ENCODE measurements around the gene ALDH3B2.

ALDH3B2 gene

GRCh38 chr11:67700548-67701262 lies 26.3 kb upstream of the ALDH3B2 start:
- H3K36me3 ChIP-seq (ENCODE audit: control insufficient read depth in 2 of 2, insufficient read depth in 2 of 2, low read length in 2 of 2): no peaks in the 10 kb centered on the region
- H3K27ac ChIP-seq (ENCODE audit: low read length): no peak overlapping the region
- peaks cover 0 to 2% of the 10 kb centered on the region in 2 donors for H3K27me3 ChIP-seq (ENCODE audit: control insufficient read depth in 1 of 2, insufficient read depth in 2 of 2, low read length in 2 of 2)
- no peak overlapping the region for H3K9ac ChIP-seq (ENCODE audit: low read length in 2 of 2)
- no peak overlapping the region for H3K4me3 ChIP-seq (ENCODE audit: low read length in 2 of 2)
- H3K4me1 ChIP-seq (ENCODE audit: control insufficient read depth, insufficient read depth, low read length): no peaks in the 10 kb centered on the region
- H3K9me3 ChIP-seq (ENCODE audit: control insufficient read depth in 2 of 2, low read length in 2 of 2): no peaks in the 10 kb centered on the region

GRCh38 chr11:67700141-67700540 lies 25.7 kb upstream of the ALDH3B2 start:
- no peaks in the 10 kb centered on the region for H3K4me1 ChIP-seq (ENCODE audit: control insufficient read depth, insufficient read depth, low read length)
- no peak overlapping the region for H3K4me3 ChIP-seq (ENCODE audit: low read length in 2 of 2)
- H3K9me3 ChIP-seq (ENCODE audit: control insufficient read depth in 2 of 2, low read length in 2 of 2): no peaks in the 10 kb centered on the region
- H3K27ac ChIP-seq (ENCODE audit: low read length): no peak overlapping the region
- no peaks in the 10 kb centered on the region for H3K36me3 ChIP-seq (ENCODE audit: control insufficient read depth in 2 of 2, insufficient read depth in 2 of 2, low read length in 2 of 2)
- peaks cover 0 to 2% of the 10 kb centered on the region in 2 donors for H3K27me3 ChIP-seq (ENCODE audit: control insufficient read depth in 1 of 2, insufficient read depth in 2 of 2, low read length in 2 of 2)
- no peak overlapping the region for H3K9ac ChIP-seq (ENCODE audit: low read length in 2 of 2)

GRCh38 chr11:67699521-67699920 lies 25.1 kb upstream of the ALDH3B2 start:
- H3K4me3 ChIP-seq (ENCODE audit: low read length in 2 of 2): no peak overlapping the region
- no peaks in the 10 kb centered on the region for H3K9me3 ChIP-seq (ENCODE audit: control insufficient read depth in 2 of 2, low read length in 2 of 2)
- no peaks in the 10 kb centered on the region for H3K4me1 ChIP-seq (ENCODE audit: control insufficient read depth, insufficient read depth, low read length)
- no peak overlapping the region for H3K9ac ChIP-seq (ENCODE audit: low read length in 2 of 2)
- H3K27ac ChIP-seq (ENCODE audit: low read length): no peak overlapping the region
- no peaks in the 10 kb centered on the region for H3K36me3 ChIP-seq (ENCODE audit: control insufficient read depth in 2 of 2, insufficient read depth in 2 of 2, low read length in 2 of 2)
- peaks cover 0 to 2% of the 10 kb centered on the region in 2 donors for H3K27me3 ChIP-seq (ENCODE audit: control insufficient read depth in 1 of 2, insufficient read depth in 2 of 2, low read length in 2 of 2)

GRCh38 chr11:67698247-67698646 lies 23.8 kb upstream of the ALDH3B2 start:
- Histone ChIP-seq H3K4me3 (ENCODE audit: low read length in 2 of 2) (no peak overlapping the region), H3K36me3 (ENCODE audit: control insufficient read depth in 2 of 2, insufficient read depth in 2 of 2, low read length in 2 of 2) (no peaks in the 10 kb centered on the region), H3K27ac (ENCODE audit: low read length) (no peak overlapping the region), H3K27me3 (ENCODE audit: control insufficient read depth in 1 of 2, insufficient read depth in 2 of 2, low read length in 2 of 2) (peaks cover 0 to 2% of the 10 kb centered on the region in 2 donors), H3K9me3 (ENCODE audit: control insufficient read depth in 2 of 2, low read length in 2 of 2) (no peaks in the 10 kb centered on the region), H3K9ac (ENCODE audit: low read length in 2 of 2) (no peak overlapping the region), H3K4me1 (ENCODE audit: control insufficient read depth, insufficient read depth, low read length) (no peaks in the 10 kb centered on the region)

- H3K4me3 ChIP-seq (ENCODE audit: low read length in 2 of 2): no peak overlapping the region
- peaks cover 0 to 2% of the 10 kb centered on the region in 2 donors for H3K27me3 ChIP-seq (ENCODE audit: control insufficient read depth in 1 of 2, insufficient read depth in 2 of 2, low read length in 2 of 2)
- H3K4me1 ChIP-seq (ENCODE audit: control insufficient read depth, insufficient read depth, low read length): no peaks in the 10 kb centered on the region
- no peak overlapping the region for H3K9ac ChIP-seq (ENCODE audit: low read length in 2 of 2)
- no peaks in the 10 kb centered on the region for H3K36me3 ChIP-seq (ENCODE audit: control insufficient read depth in 2 of 2, insufficient read depth in 2 of 2, low read length in 2 of 2)
- H3K27ac ChIP-seq (ENCODE audit: low read length): no peak overlapping the region
- H3K9me3 ChIP-seq (ENCODE audit: control insufficient read depth in 2 of 2, low read length in 2 of 2): no peaks in the 10 kb centered on the region
These were observed 23.4 kb upstream of the ALDH3B2 start for GRCh38 chr11:67697846-67698245.

- H3K9me3 ChIP-seq (ENCODE audit: control insufficient read depth in 2 of 2, low read length in 2 of 2): no peaks in the 10 kb centered on the region
These were observed 22.6 kb upstream of the ALDH3B2 start for GRCh38 chr11:67696998-67697397.

GRCh38 chr11:67695606-67696005 lies 21.2 kb upstream of the ALDH3B2 start:
- peaks cover 0 to 2% of the 10 kb centered on the region in 2 donors for H3K27me3 ChIP-seq (ENCODE audit: control insufficient read depth in 1 of 2, insufficient read depth in 2 of 2, low read length in 2 of 2)
- H3K36me3 ChIP-seq (ENCODE audit: control insufficient read depth in 2 of 2, insufficient read depth in 2 of 2, low read length in 2 of 2): no peaks in the 10 kb centered on the region
- H3K4me1 ChIP-seq (ENCODE audit: control insufficient read depth, insufficient read depth, low read length): no peaks in the 10 kb centered on the region
- no peak overlapping the region for H3K9ac ChIP-seq (ENCODE audit: low read length in 2 of 2)
- H3K4me3 ChIP-seq (ENCODE audit: low read length in 2 of 2): no peak overlapping the region
- no peaks in the 10 kb centered on the region for H3K9me3 ChIP-seq (ENCODE audit: control insufficient read depth in 2 of 2, low read length in 2 of 2)
- H3K27ac ChIP-seq (ENCODE audit: low read length): no peak overlapping the region

More at GRCh38 chr11:67696998-67697397, 22.6 kb upstream of the ALDH3B2 start:
- Histone ChIP-seq H3K27ac (ENCODE audit: low read length) (no peak overlapping the region), H3K4me1 (ENCODE audit: control insufficient read depth, insufficient read depth, low read length) (no peaks in the 10 kb centered on the region), H3K4me3 (ENCODE audit: low read length in 2 of 2) (no peak overlapping the region), H3K36me3 (ENCODE audit: control insufficient read depth in 2 of 2, insufficient read depth in 2 of 2, low read length in 2 of 2) (no peaks in the 10 kb centered on the region), H3K27me3 (ENCODE audit: control insufficient read depth in 1 of 2, insufficient read depth in 2 of 2, low read length in 2 of 2) (peaks cover 0 to 2% of the 10 kb centered on the region in 2 donors), H3K9ac (ENCODE audit: low read length in 2 of 2) (no peak overlapping the region)

- no peak overlapping the region for H3K4me3 ChIP-seq (ENCODE audit: low read length in 2 of 2)
- no peaks in the 10 kb centered on the region for H3K9me3 ChIP-seq (ENCODE audit: control insufficient read depth in 2 of 2, low read length in 2 of 2)
- H3K9ac ChIP-seq (ENCODE audit: low read length in 2 of 2): no peak overlapping the region
- H3K27me3 ChIP-seq (ENCODE audit: control insufficient read depth in 1 of 2, insufficient read depth in 2 of 2, low read length in 2 of 2): peaks cover 0 to 2% of the 10 kb centered on the region in 2 donors
- no peak overlapping the region for H3K27ac ChIP-seq (ENCODE audit: low read length)
- no peaks in the 10 kb centered on the region for H3K36me3 ChIP-seq (ENCODE audit: control insufficient read depth in 2 of 2, insufficient read depth in 2 of 2, low read length in 2 of 2)
- no peaks in the 10 kb centered on the region for H3K4me1 ChIP-seq (ENCODE audit: control insufficient read depth, insufficient read depth, low read length)
These were observed 20.6 kb upstream of the ALDH3B2 start for GRCh38 chr11:67694875-67695555.

- H3K27ac ChIP-seq (ENCODE audit: low read length): no peak overlapping the region
- H3K9me3 ChIP-seq (ENCODE audit: control insufficient read depth in 2 of 2, low read length in 2 of 2): no peaks in the 10 kb centered on the region
- H3K4me1 ChIP-seq (ENCODE audit: control insufficient read depth, insufficient read depth, low read length): no peaks in the 10 kb centered on the region
- no peak overlapping the region for H3K4me3 ChIP-seq (ENCODE audit: low read length in 2 of 2)
- no peaks in the 10 kb centered on the region for H3K36me3 ChIP-seq (ENCODE audit: control insufficient read depth in 2 of 2, insufficient read depth in 2 of 2, low read length in 2 of 2)
- peaks cover 0 to 2% of the 10 kb centered on the region in 2 donors for H3K27me3 ChIP-seq (ENCODE audit: control insufficient read depth in 1 of 2, insufficient read depth in 2 of 2, low read length in 2 of 2)
- no peak overlapping the region for H3K9ac ChIP-seq (ENCODE audit: low read length in 2 of 2)
These were observed 16.7 kb upstream of the ALDH3B2 start for GRCh38 chr11:67691149-67691548.

GRCh38 chr11:67689178-67689577 lies 14.8 kb upstream of the ALDH3B2 start:
- Histone ChIP-seq H3K9me3 (ENCODE audit: control insufficient read depth in 2 of 2, low read length in 2 of 2) (no peaks in the 10 kb centered on the region), H3K9ac (ENCODE audit: low read length in 2 of 2) (no peak overlapping the region), H3K4me3 (ENCODE audit: low read length in 2 of 2) (no peak overlapping the region), H3K36me3 (ENCODE audit: control insufficient read depth in 2 of 2, insufficient read depth in 2 of 2, low read length in 2 of 2) (no peaks in the 10 kb centered on the region), H3K27me3 (ENCODE audit: control insufficient read depth in 1 of 2, insufficient read depth in 2 of 2, low read length in 2 of 2) (peaks cover 0 to 2% of the 10 kb centered on the region in 2 donors), H3K4me1 (ENCODE audit: control insufficient read depth, insufficient read depth, low read length) (no peaks in the 10 kb centered on the region), H3K27ac (ENCODE audit: low read length) (no peak overlapping the region)

GRCh38 chr11:67687986-67688385 lies 13.6 kb upstream of the ALDH3B2 start:
- no peaks in the 10 kb centered on the region for H3K4me1 ChIP-seq (ENCODE audit: control insufficient read depth, insufficient read depth, low read length)
- H3K27ac ChIP-seq (ENCODE audit: low read length): no peak overlapping the region
- H3K27me3 ChIP-seq (ENCODE audit: control insufficient read depth in 1 of 2, insufficient read depth in 2 of 2, low read length in 2 of 2): peaks cover 0 to 2% of the 10 kb centered on the region in 2 donors
- H3K36me3 ChIP-seq (ENCODE audit: control insufficient read depth in 2 of 2, insufficient read depth in 2 of 2, low read length in 2 of 2): no peaks in the 10 kb centered on the region
- H3K9ac ChIP-seq (ENCODE audit: low read length in 2 of 2): no peak overlapping the region
- H3K4me3 ChIP-seq (ENCODE audit: low read length in 2 of 2): no peak overlapping the region
- H3K9me3 ChIP-seq (ENCODE audit: control insufficient read depth in 2 of 2, low read length in 2 of 2): no peaks in the 10 kb centered on the region

Measured in stomach smooth muscle (tissue), 2 donors.